ENCODE results near the gene DOHH. TPM values are rescaled to one million over a fixed set of nuclear protein-coding genes. Genes with fewer than 3 reads are reported as not detected.
A peak's percentile ranks its signal among the peaks of the same experiment; 100 is the strongest.

DOHH gene
- total RNA-seq, 1 experiment from 2014 or later: 22.3 TPM

DNA sequence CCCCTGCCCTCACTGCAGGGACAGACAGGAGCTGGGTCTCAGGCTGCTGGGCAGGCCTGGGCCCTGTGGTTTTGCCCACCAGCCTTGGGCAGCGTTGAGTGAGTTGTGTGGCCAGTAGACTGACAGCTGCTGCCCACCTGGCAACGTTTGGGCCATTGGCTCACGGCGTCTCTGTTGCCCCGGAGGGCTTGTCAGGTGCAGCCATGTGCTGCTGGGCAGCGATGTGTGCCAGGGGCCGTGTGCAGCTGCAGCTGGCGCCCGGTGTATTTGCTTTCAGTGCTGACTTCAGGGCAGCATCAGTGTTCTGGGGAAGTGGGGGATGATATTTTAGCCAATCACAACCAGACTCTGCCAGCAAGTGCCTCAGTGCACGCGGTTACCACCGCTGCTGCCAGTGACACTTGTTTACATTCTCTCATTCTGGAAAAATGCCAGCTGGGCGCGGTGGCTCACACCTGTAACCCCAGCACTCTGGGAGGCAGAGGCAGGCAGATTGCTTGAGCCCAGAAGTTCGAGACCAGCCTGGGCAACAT is 16.3 kb upstream of the DOHH start:
- Histone ChIP-seq H3K36me3 (ENCODE audit: insufficient read depth, low read length, poor library complexity, severe bottlenecking) (peaks cover 2% of the 10 kb centered on the region), H3K9me3 (ENCODE audit: low read depth, low read length, poor library complexity, severe bottlenecking) (no peaks in the 10 kb centered on the region), H3K27me3 (replicated peaks; ENCODE audit: insufficient read depth, low read depth, low read length, poor library complexity) (no peaks in the 10 kb centered on the region), H3K4me1 (ENCODE audit: insufficient read depth, low read length, poor library complexity, severe bottlenecking) (no peaks in the 10 kb centered on the region), H3K27ac (ENCODE audit: low read depth, low read length, poor library complexity, severe bottlenecking) (no peak overlapping the region), H3K4me3 (ENCODE audit: low read depth, low read length, poor library complexity, severe bottlenecking) (no peak overlapping the region)
- no peak for DNase-seq (ENCODE audit: low spot score)
- CTCF ChIA-PET: no interaction called here
- TF ChIP-seq EZH2 (IDR thresholded peaks at IDR 0.05; ENCODE audit: borderline replicate concordance, low read depth, low read length, poor library complexity, severe bottlenecking): no peak
- TF ChIP-seq, protein P1, sequence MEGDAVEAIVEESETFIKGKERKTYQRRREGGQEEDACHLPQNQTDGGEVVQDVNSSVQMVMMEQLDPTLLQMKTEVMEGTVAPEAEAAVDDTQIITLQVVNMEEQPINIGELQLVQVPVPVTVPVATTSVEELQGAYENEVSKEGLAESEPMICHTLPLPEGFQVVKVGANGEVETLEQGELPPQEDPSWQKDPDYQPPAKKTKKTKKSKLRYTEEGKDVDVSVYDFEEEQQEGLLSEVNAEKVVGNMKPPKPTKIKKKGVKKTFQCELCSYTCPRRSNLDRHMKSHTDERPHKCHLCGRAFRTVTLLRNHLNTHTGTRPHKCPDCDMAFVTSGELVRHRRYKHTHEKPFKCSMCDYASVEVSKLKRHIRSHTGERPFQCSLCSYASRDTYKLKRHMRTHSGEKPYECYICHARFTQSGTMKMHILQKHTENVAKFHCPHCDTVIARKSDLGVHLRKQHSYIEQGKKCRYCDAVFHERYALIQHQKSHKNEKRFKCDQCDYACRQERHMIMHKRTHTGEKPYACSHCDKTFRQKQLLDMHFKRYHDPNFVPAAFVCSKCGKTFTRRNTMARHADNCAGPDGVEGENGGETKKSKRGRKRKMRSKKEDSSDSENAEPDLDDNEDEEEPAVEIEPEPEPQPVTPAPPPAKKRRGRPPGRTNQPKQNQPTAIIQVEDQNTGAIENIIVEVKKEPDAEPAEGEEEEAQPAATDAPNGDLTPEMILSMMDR (conservative IDR thresholded peaks at IDR 0.05; ENCODE audit: low read depth, low read length): no peak
- POLR2A ChIA-PET (ENCODE audit: low non-redundant PET): interaction anchor here (0.5 to 0.6 kb wide), 2 partner anchors 28 to 57 kb away, joined by 4 to 9 read pairs; no protein-coding TSS in a partner anchor
- no TSS peak for BruUV-seq (replicated peaks)
- intact Hi-C loops (cut with micrococcal nuclease; ENCODE audit: unreplicated experiment): no loop called here

DNA sequence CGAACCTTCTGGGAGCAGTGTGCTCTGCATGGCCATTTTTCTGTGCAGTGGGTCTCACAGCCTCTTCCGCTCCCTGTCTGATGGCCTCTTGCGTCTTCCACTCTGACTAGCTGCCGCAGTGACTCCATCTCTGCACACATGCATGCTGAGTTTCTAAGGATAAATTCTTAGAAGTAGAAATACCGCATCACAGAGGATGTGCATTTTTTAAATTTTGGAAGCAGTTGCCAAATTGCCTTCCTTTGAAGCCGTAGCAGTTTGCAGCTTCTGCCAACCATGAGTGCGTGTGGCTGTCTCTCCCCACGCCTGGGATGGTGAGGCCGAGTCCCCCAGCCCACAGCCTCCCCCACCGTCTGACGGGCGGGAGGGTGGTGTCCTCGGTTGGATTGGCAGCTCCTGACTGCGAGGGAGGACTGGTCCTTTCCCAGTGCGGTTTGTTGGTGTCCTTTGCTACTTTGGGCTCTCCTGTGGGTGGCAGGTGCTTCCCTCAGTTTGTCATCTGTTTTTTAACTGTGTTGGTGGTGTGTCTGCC is 15.5 kb upstream of the DOHH start:
- no peaks in the 10 kb centered on the region for H3K4me1 ChIP-seq (ENCODE audit: insufficient read depth, low read length, poor library complexity, severe bottlenecking)
- no peaks in the 10 kb centered on the region for H3K9me3 ChIP-seq (ENCODE audit: low read depth, low read length, poor library complexity, severe bottlenecking)
- POLR2A ChIA-PET (ENCODE audit: low non-redundant PET): no interaction called here
- BruUV-seq (replicated peaks): no TSS peak
- peaks cover 5% of the 10 kb centered on the region for H3K36me3 ChIP-seq (ENCODE audit: insufficient read depth, low read length, poor library complexity, severe bottlenecking)
- TF ChIP-seq, protein P1 (conservative IDR thresholded peaks at IDR 0.05; ENCODE audit: low read depth, low read length): no peak
- TF ChIP-seq EZH2 (IDR thresholded peaks at IDR 0.05; ENCODE audit: borderline replicate concordance, low read depth, low read length, poor library complexity, severe bottlenecking): no peak
- intact Hi-C loops (cut with micrococcal nuclease; ENCODE audit: unreplicated experiment): no loop called here
- no peak overlapping the region for H3K27ac ChIP-seq (ENCODE audit: low read depth, low read length, poor library complexity, severe bottlenecking)
- no peak for DNase-seq (ENCODE audit: low spot score)
- CTCF ChIA-PET: no interaction called here
- H3K4me3 ChIP-seq (ENCODE audit: low read depth, low read length, poor library complexity, severe bottlenecking): no peak overlapping the region
- H3K27me3 ChIP-seq (replicated peaks; ENCODE audit: insufficient read depth, low read depth, low read length, poor library complexity): no peaks in the 10 kb centered on the region

DNA sequence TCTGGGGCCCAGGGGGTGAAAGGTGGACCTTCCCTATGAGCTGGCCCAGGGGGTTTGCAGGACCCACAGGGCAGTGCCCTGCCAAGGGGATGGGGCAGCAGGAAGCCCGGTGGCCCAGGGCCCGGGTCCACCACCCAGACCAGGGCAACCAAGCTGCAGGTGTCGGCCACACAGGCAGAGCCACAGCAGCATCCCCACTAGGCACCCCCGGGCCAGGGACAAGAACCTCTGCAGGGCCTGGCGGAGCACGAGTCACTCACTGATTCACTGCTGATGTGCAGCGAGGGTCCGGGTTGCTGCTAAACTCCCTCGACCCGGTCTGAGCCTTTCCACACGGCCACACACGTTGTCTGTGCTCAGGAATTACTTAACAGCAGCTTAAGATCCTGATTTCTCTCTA is 14.5 kb upstream of the DOHH start:
- POLR2A ChIA-PET (ENCODE audit: low non-redundant PET): interaction anchor here (0.6 kb wide), 1 partner anchor 26 kb away, joined by 4 read pairs; no protein-coding TSS in a partner anchor
- Histone ChIP-seq H3K9me3 (ENCODE audit: low read depth, low read length, poor library complexity, severe bottlenecking) (no peaks in the 10 kb centered on the region), H3K36me3 (ENCODE audit: insufficient read depth, low read length, poor library complexity, severe bottlenecking) (peaks cover 13% of the 10 kb centered on the region), H3K4me3 (ENCODE audit: low read depth, low read length, poor library complexity, severe bottlenecking) (no peak overlapping the region), H3K27ac (ENCODE audit: low read depth, low read length, poor library complexity, severe bottlenecking) (peak overlapping the region; percentile 4), H3K4me1 (ENCODE audit: insufficient read depth, low read length, poor library complexity, severe bottlenecking) (no peaks in the 10 kb centered on the region), H3K27me3 (replicated peaks; ENCODE audit: insufficient read depth, low read depth, low read length, poor library complexity) (no peaks in the 10 kb centered on the region)
- no peak for DNase-seq (ENCODE audit: low spot score)
- CTCF ChIA-PET: no interaction called here
- intact Hi-C loops (cut with micrococcal nuclease; ENCODE audit: unreplicated experiment): no loop called here
- no TSS peak for BruUV-seq (replicated peaks)
- TF ChIP-seq, protein P1 (conservative IDR thresholded peaks at IDR 0.05; ENCODE audit: low read depth, low read length): no peak
- no peak for TF ChIP-seq EZH2 (IDR thresholded peaks at IDR 0.05; ENCODE audit: borderline replicate concordance, low read depth, low read length, poor library complexity, severe bottlenecking)

All from A673 (cell line).